ENCODE measurements around the gene PPM1H. TPM values are rescaled to one million over a fixed set of nuclear protein-coding genes. Genes with fewer than 3 reads are reported as not detected.
"Not testable (repeated sequence)": the region's sequence is repeated elsewhere in the genome, so short reads cannot be mapped to it uniquely, and the experiment has no call there.

PPM1H gene
- total RNA-seq, 8 experiments from 2014 or later: 0.56 to 13.7 (median 7.0) TPM

GRCh38 chr12:62668782-62669181 lies 266.2 kb downstream of the PPM1H start:
- in situ Hi-C loops (cut with MboI; ENCODE audit: low pct_unique_long_range_greater_than_20kb in 2 of 9, low sequenced_read_pairs in 9 of 9, unreplicated experiment in 9 of 9): no loop called here
- Histone ChIP-seq H3K4me3 (no peak overlapping the region), H3K4me1 (replicated peaks in 1 of 2) (peaks cover 6% of the 10 kb centered on the region in 2 donors), H3K27ac (no peak overlapping the region)
- peak in 4 of 8 experiments; percentile 27 to 78 (median 44) for ATAC-seq (replicated peaks in 6 of 8)
- 88 to 100% (median 100%) methylated on average over 1 to 3 of the region's 3 CpGs; no CpG with 5 or more reads in 5 of the 10 experiments for WGBS, 10 experiments

DNA sequence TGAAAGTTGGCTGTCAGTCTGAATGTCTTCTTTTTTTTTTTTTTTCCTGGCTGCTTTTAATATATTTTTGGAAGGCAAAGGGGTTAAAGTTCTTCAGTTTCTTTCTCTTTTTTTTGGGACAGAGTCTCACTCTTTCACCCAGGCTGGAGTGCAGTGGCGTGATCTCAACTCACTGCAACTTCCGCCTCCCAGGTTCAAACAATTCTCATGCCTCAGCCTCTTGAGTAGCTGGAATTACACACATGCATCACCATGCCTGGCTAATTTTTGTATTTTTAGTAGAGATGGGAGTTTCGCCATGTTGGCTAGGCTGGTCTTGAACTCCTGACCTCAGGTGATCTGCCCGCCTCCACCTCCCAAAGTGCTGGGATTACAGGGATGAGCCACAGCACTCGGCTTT lies 270.0 kb downstream of the PPM1H start:
- ATAC-seq (replicated peaks in 6 of 8); in situ Hi-C loops (cut with MboI; ENCODE audit: low pct_unique_long_range_greater_than_20kb in 2 of 9, low sequenced_read_pairs in 9 of 9, unreplicated experiment in 9 of 9); H3K27ac ChIP-seq; H3K4me3 ChIP-seq; H3K4me1 ChIP-seq (replicated peaks in 1 of 2): not testable (repeated sequence)
- WGBS, 10 experiments: 70 to 100% (median 93%) methylated on average over 1 to 5 of the region's 5 CpGs

- WGBS, 10 experiments: 20 to 100% (median 95%) methylated on average over 1 to 2 of the region's 2 CpGs; no CpG with 5 or more reads in 3 of the 10 experiments
- no peak for ATAC-seq (replicated peaks in 6 of 8)
- in situ Hi-C loops (cut with MboI; ENCODE audit: low pct_unique_long_range_greater_than_20kb in 2 of 9, low sequenced_read_pairs in 9 of 9, unreplicated experiment in 9 of 9): no loop called here
- Histone ChIP-seq H3K27ac (no peak overlapping the region), H3K4me3 (no peak overlapping the region), H3K4me1 (replicated peaks in 1 of 2) (peaks cover 41 to 43% of the 10 kb centered on the region in 2 donors)
Measured at GRCh38 chr12:62660756-62661155, 274.2 kb downstream of the PPM1H start.

DNA sequence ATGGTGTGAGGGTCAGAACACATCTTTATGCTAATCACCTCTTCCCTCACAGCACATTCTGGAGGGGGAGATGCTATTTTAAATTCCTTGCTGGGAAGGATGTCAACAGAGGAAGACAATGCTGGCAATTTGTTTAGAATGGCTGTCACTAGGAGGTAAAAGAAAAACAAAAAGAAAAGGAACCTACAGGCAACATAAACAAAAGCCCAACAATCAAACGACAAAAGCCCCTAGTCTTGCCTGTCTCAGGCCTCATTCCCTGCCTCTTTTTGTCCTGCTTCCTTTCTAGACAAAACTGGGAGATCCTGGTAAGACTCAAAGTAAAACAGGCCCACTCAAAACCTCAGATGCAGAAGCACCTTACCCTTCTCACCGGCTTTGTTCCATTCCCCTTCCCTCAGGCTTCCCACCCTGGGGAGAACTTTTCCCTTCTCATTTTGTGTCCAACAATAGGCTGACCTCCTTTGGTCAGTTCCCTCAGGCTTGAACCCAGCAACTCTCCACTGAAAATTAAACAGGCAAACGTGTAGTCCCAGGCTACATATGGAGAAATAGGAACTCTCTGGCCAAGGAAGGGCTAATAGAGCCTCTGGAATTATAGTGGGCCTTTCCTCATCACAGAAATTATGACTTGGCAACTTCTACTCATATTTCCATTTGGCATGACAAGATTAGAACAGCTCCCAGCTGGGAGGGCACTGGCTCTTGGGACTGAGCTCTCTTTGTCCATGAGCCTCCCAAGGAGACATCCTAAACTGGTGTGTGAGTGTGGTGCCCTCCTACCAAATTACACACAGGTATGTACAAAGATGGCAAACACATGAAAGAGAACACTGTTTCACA lies 275.3 kb downstream of the PPM1H start:
- ATAC-seq (replicated peaks in 6 of 8): peak in 5 of 8 experiments; percentile 41 to 64 (median 50)
- H3K4me1 ChIP-seq (replicated peaks in 1 of 2): peaks cover 52 to 54% of the 10 kb centered on the region in 2 donors

DNA sequence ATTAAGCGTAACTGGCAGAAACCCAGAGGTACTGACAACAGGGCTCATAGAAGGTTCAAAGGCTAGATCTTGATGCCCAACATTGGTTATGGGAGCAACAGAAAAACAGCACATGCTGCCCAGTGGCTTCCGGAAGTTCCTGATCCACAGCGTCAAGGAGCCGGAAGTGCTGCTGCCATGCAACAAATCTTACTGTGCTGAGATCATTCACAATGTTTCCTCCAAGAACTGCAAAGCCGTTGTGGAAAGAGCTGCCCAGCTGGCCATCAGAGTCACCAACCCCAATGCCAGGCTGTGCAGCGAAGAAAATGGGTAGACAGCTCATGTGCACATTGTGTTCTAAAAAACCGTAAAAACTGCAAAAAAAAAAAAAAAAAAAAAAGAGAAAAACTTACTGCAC lies 276.0 kb downstream of the PPM1H start:
- no peak for ATAC-seq (replicated peaks in 6 of 8)
- in situ Hi-C loops (cut with MboI; ENCODE audit: low pct_unique_long_range_greater_than_20kb in 2 of 9, low sequenced_read_pairs in 9 of 9, unreplicated experiment in 9 of 9): no loop called here
- Histone ChIP-seq H3K4me1 (replicated peaks in 1 of 2) (peaks cover 60 to 61% of the 10 kb centered on the region in 2 donors), H3K27ac (no peak overlapping the region), H3K4me3 (no peak overlapping the region)
- 0 to 100% (median 66%) methylated on average over 1 to 6 of the region's 7 CpGs for WGBS, 10 experiments

More for the DNA sequence above, 275.3 kb downstream of the PPM1H start:
- Histone ChIP-seq H3K27ac (peak overlapping the region; percentile 61 to 75), H3K4me3 (no peak overlapping the region)
- in situ Hi-C loops (cut with MboI; ENCODE audit: low pct_unique_long_range_greater_than_20kb in 2 of 9, low sequenced_read_pairs in 9 of 9, unreplicated experiment in 9 of 9): no loop called here
- 7 to 59% (median 30%) methylated on average over 1 to 3 of the region's 3 CpGs; no CpG with 5 or more reads in 1 of the 10 experiments for WGBS, 10 experiments

DNA sequence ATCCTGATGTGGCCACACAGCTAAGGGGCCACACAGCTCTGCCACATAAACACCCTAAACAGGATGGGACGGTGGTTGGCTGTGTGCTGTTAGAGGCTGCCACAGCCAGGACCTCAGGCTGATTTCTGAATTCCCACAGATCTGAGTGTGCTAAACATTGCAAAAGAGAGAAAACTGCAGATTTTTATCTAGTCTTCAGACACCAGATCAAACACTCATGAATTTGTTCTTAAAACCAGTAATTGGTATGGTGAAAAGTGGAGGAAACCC lies 277.7 kb downstream of the PPM1H start:
- Histone ChIP-seq H3K27ac (peak overlapping the region; percentile 64 to 66), H3K4me1 (replicated peaks in 1 of 2) (peaks cover 63 to 71% of the 10 kb centered on the region in 2 donors), H3K4me3 (no peak overlapping the region)
- in situ Hi-C loops (cut with MboI; ENCODE audit: low pct_unique_long_range_greater_than_20kb in 2 of 9, low sequenced_read_pairs in 9 of 9, unreplicated experiment in 9 of 9): no loop called here
- no peak for ATAC-seq (replicated peaks in 6 of 8)
- 67 to 80% methylated on average over 1 of the region's 1 CpG; no CpG with 5 or more reads in 8 of the 10 experiments for WGBS, 10 experiments

GRCh38 chr12:62656591-62657362 lies 278.2 kb downstream of the PPM1H start:
- Histone ChIP-seq H3K27ac (peak overlapping the region; percentile 64 to 66), H3K4me3 (no peak overlapping the region), H3K4me1 (replicated peaks in 1 of 2) (peaks cover 63 to 71% of the 10 kb centered on the region in 2 donors)
- 0 to 100% (median 33%) methylated on average over 1 of the region's 6 CpGs; no CpG with 5 or more reads in 5 of the 10 experiments for WGBS, 10 experiments
- ATAC-seq (replicated peaks in 6 of 8): peak in 5 of 8 experiments; percentile 17 to 63 (median 58)
- in situ Hi-C loops (cut with MboI; ENCODE audit: low pct_unique_long_range_greater_than_20kb in 2 of 9, low sequenced_read_pairs in 9 of 9, unreplicated experiment in 9 of 9): no loop called here

DNA sequence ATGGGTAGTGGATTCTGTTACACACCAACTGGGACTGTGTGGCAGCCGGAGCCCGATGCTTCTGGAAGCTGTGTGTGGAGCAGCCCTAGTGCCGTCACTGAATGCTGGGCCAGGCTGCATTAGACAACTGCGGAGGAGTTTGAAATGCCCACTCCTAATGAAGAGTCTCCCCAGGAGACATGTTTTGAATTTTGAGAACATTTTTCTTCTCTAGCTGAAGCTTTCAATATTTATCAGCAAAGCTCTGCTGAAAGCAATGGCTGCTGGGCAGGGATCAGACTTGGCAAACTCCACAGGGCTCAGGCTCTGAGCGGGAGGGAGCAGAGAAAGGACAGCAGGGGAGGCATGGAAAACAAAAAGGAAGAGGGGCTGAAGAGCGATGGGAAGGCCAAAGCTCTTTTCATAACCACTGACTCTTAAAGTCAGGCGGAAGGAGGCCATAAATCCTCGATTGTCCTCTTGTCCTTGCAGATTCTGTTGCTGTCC lies 279.2 kb downstream of the PPM1H start:
- H3K4me1 ChIP-seq (replicated peaks in 1 of 2): peaks cover 63 to 71% of the 10 kb centered on the region in 2 donors
- H3K4me3 ChIP-seq: no peak overlapping the region
- ATAC-seq (replicated peaks in 6 of 8): peak in 5 of 8 experiments; percentile 69 to 80 (median 73)
- peak overlapping the region in 1 of 2 donors; percentile 66 for H3K27ac ChIP-seq
- in situ Hi-C loops (cut with MboI; ENCODE audit: low pct_unique_long_range_greater_than_20kb in 2 of 9, low sequenced_read_pairs in 9 of 9, unreplicated experiment in 9 of 9): no loop called here
- 0 to 83% (median 49%) methylated on average over 1 to 6 of the region's 8 CpGs; no CpG with 5 or more reads in 3 of the 10 experiments for WGBS, 10 experiments

DNA sequence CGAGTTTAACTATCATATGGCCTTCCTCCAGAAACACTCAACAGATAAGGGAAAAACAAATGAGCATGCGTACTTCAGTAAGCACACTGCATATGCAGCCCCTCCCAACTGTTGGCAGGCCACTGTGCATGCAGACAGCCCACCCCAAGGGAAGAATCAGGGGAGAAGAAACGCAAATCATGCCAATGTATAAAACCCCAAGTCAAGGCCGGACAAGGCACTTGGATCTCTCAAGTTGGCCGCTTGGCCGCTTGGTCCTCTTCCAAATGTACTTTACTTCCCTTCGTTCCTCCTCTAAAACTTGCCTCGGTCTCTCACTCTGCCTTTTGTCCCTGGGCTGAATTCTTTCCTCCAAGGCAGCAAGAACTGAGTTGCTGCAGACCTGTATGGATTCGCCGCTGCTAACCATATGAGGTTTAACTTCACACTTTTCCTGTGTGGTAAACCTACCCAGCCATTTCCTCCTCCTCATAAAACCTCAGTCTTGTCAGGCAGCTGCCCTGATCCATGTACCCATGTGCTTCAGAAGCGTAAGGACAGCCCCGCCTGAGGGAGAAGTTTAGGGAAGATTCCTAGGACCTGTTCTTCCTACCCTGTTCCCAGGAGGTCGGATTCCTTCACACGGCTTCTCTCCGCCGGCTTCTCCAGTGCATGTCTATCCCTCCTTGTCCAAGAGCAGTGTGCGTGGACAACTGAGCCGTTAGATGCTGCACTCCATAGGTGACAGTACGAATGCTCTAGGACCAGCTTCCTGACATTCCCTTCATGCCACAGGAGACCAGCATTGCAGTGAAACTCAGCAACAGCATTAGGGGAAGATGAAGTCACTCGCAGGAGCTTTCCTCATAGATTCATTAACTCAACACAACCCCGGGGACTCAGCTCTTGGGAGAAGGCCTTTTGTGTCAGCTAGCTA lies 280.4 kb downstream of the PPM1H start:
- WGBS, 10 experiments: 73 to 100% (median 84%) methylated on average over 2 to 11 of the region's 21 CpGs; no CpG with 5 or more reads in 1 of the 10 experiments
- in situ Hi-C loops (cut with MboI; ENCODE audit: low pct_unique_long_range_greater_than_20kb in 2 of 9, low sequenced_read_pairs in 9 of 9, unreplicated experiment in 9 of 9): no loop called here
- Histone ChIP-seq H3K4me1 (replicated peaks in 1 of 2) (peaks cover 58 to 75% of the 10 kb centered on the region in 2 donors), H3K4me3 (no peak overlapping the region), H3K27ac (peak overlapping the region in 1 of 2 donors; percentile 24)
- peak in 1 of 8 experiments; percentile 3 for ATAC-seq (replicated peaks in 6 of 8)

DNA sequence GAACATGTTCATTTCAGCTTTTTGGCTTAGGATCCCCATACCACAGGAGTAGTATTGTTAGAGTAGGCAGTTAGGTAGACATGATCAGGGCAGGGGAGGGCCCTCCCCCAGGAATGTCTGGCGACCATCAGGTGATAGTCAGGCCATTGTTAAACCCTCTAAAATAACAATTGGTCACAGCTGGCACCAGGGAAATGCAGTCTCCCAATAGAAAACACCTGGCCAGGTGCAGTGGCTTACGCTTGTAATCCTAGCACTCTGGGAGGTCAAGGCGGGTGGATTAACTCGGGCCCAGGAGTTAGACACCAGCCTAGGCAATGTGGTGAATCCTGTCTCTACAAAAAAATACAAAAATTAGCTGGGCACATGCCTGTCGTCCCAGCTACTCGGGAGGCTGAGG lies 281.2 kb downstream of the PPM1H start:
- WGBS, 10 experiments: 20 to 92% (median 59%) methylated on average over 1 to 6 of the region's 6 CpGs; no CpG with 5 or more reads in 3 of the 10 experiments
- peaks cover 50 to 73% of the 10 kb centered on the region in 2 donors for H3K4me1 ChIP-seq (replicated peaks in 1 of 2)
- in situ Hi-C loops (cut with MboI; ENCODE audit: low pct_unique_long_range_greater_than_20kb in 2 of 9, low sequenced_read_pairs in 9 of 9, unreplicated experiment in 9 of 9): no loop called here
- H3K27ac ChIP-seq: no peak overlapping the region
- no peak overlapping the region for H3K4me3 ChIP-seq
- ATAC-seq (replicated peaks in 6 of 8): no peak

DNA sequence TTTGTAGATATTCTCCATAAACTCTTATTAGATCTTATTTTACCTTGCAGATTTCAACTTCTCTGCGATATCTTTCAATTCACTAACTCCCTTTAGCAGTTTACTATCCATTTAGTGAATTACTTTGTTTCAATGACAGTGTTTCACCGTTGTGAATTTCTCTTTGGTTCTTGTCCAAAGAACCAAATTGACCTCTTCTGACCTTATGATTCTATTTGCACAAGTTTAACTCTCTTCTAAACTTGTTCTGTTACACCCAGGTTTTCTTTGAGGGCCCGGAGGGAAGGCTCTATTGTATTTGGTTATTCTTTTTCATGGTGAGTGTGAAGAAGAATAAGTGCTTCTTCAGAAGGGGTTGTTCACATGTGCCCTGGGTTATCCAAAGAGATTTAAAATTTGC lies 281.6 kb downstream of the PPM1H start:
- Histone ChIP-seq H3K4me3 (no peak overlapping the region), H3K4me1 (replicated peaks in 1 of 2) (peaks cover 45 to 70% of the 10 kb centered on the region in 2 donors), H3K27ac (no peak overlapping the region)
- in situ Hi-C loops (cut with MboI; ENCODE audit: low pct_unique_long_range_greater_than_20kb in 2 of 9, low sequenced_read_pairs in 9 of 9, unreplicated experiment in 9 of 9): no loop called here
- WGBS, 10 experiments: 7 to 69% (median 26%) methylated on average over 2 to 3 of the region's 3 CpGs
- ATAC-seq (replicated peaks in 6 of 8): no peak

DNA sequence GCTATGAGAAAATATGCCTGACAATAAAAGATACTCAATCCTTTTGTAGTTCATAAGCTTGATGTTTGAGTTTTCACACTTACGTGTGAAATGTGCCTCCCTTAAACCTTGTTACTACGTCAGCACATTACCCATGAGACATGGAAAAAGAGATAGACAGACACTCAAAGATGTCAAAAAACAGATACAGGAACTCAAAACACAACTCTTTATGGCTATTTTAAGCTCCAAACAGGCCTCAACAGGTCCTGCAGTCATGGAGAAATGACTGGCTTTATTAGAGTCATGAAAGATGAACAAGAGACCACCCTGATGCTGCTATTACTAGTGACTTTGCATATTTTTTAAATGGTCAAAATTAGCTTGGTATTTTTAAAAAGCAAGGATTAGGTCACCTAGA lies 283.8 kb downstream of the PPM1H start:
- Histone ChIP-seq H3K4me3 (no peak overlapping the region), H3K27ac (no peak overlapping the region), H3K4me1 (replicated peaks in 1 of 2) (peaks cover 32 to 48% of the 10 kb centered on the region in 2 donors)
- 64 to 100% (median 96%) methylated on average over 1 to 2 of the region's 2 CpGs; no CpG with 5 or more reads in 2 of the 10 experiments for WGBS, 10 experiments
- in situ Hi-C loops (cut with MboI; ENCODE audit: low pct_unique_long_range_greater_than_20kb in 2 of 9, low sequenced_read_pairs in 9 of 9, unreplicated experiment in 9 of 9): no loop called here
- ATAC-seq (replicated peaks in 6 of 8): no peak

All from motor neuron (in vitro differentiated cells).